ENCODE results near the gene CD99L2.
A peak's percentile ranks its signal among the peaks of the same experiment; 100 is the strongest.

The CD99L2 gene

GRCh38 chrX:150898343-150899190 is at the start of gene CD99L2:
Gene CD99L2, minus strand, starts transcription at chrX:150898668. Its CDS starts 80 bp downstream, at chrX:150898588.
- peak; percentile 77 for DNase-seq (ENCODE audit: low spot score)
- H3K4me1 ChIP-seq (ENCODE audit: insufficient read depth, poor library complexity, severe bottlenecking): no peaks in the 10 kb centered on the region
- peak within 1 kb of the TSS; percentile 95 for H3K4me3 ChIP-seq (ENCODE audit: severe bottlenecking)
- no peaks in the 10 kb centered on the region for H3K27me3 ChIP-seq (ENCODE audit: insufficient read depth, poor library complexity, severe bottlenecking)
- H3K27ac ChIP-seq (ENCODE audit: poor library complexity, severe bottlenecking): no peak within 1 kb of the TSS
- H3K9me3 ChIP-seq (ENCODE audit: severe bottlenecking): no peaks in the 10 kb centered on the region
- TF ChIP-seq CTCF (IDR thresholded peaks at IDR 0.05; ENCODE audit: poor library complexity, severe bottlenecking): no peak
- peak; percentile 92 for ATAC-seq (ENCODE audit: low read depth)
- H3K36me3 ChIP-seq (ENCODE audit: low read depth): no peaks in the 10 kb centered on the region

- Histone ChIP-seq H3K36me3 (ENCODE audit: low read depth) (no peaks in the 10 kb centered on the region), H3K9me3 (ENCODE audit: severe bottlenecking) (no peaks in the 10 kb centered on the region), H3K4me1 (ENCODE audit: insufficient read depth, poor library complexity, severe bottlenecking) (no peaks in the 10 kb centered on the region), H3K4me3 (ENCODE audit: severe bottlenecking) (no peak overlapping the region), H3K27ac (ENCODE audit: poor library complexity, severe bottlenecking) (no peak overlapping the region), H3K27me3 (ENCODE audit: insufficient read depth, poor library complexity, severe bottlenecking) (no peaks in the 10 kb centered on the region)
- no peak for DNase-seq (ENCODE audit: low spot score)
- ATAC-seq (ENCODE audit: low read depth): no peak
- TF ChIP-seq CTCF (IDR thresholded peaks at IDR 0.05; ENCODE audit: poor library complexity, severe bottlenecking): no peak
These were observed 45.8 kb upstream of the CD99L2 start for GRCh38 chrX:150944233-150944632.

GRCh38 chrX:150942942-150943594 is 44.6 kb upstream of the CD99L2 start:
- Histone ChIP-seq H3K36me3 (ENCODE audit: low read depth) (no peaks in the 10 kb centered on the region), H3K27ac (ENCODE audit: poor library complexity, severe bottlenecking) (no peak overlapping the region), H3K27me3 (ENCODE audit: insufficient read depth, poor library complexity, severe bottlenecking) (no peaks in the 10 kb centered on the region), H3K4me1 (ENCODE audit: insufficient read depth, poor library complexity, severe bottlenecking) (no peaks in the 10 kb centered on the region), H3K9me3 (ENCODE audit: severe bottlenecking) (no peaks in the 10 kb centered on the region), H3K4me3 (ENCODE audit: severe bottlenecking) (no peak overlapping the region)
- DNase-seq (ENCODE audit: low spot score) (no peak), ATAC-seq (ENCODE audit: low read depth) (no peak)
- TF ChIP-seq CTCF (IDR thresholded peaks at IDR 0.05; ENCODE audit: poor library complexity, severe bottlenecking): no peak

- Histone ChIP-seq H3K27ac (ENCODE audit: poor library complexity, severe bottlenecking) (no peak overlapping the region), H3K27me3 (ENCODE audit: insufficient read depth, poor library complexity, severe bottlenecking) (no peaks in the 10 kb centered on the region), H3K4me3 (ENCODE audit: severe bottlenecking) (no peak overlapping the region), H3K36me3 (ENCODE audit: low read depth) (no peaks in the 10 kb centered on the region), H3K4me1 (ENCODE audit: insufficient read depth, poor library complexity, severe bottlenecking) (no peaks in the 10 kb centered on the region), H3K9me3 (ENCODE audit: severe bottlenecking) (no peaks in the 10 kb centered on the region)
- no peak for DNase-seq (ENCODE audit: low spot score)
- ATAC-seq (ENCODE audit: low read depth): no peak
- TF ChIP-seq CTCF (IDR thresholded peaks at IDR 0.05; ENCODE audit: poor library complexity, severe bottlenecking): no peak
These were observed 43.1 kb upstream of the CD99L2 start for GRCh38 chrX:150941580-150941979.
